GM19328 (cell line): Measurements from ENCODE around the gene FOXRED2.
"Not testable (repeated sequence)": the region's sequence is repeated elsewhere in the genome, so short reads cannot be mapped to it uniquely, and the experiment has no call there.

Experiments used
- ATAC-seq: cut with Tn5 transposase; IDR thresholded peaks from one replicate; pipeline ENCODE4 v1.9.1; 2021; ENCODE audit warnings: mild to moderate bottlenecking, moderate library complexity; ENCODE audit not compliant: unreplicated experiment

FOXRED2 gene

GRCh38 chr22:36519906-36520305 lies 13.1 kb upstream of the FOXRED2 start:
- ATAC-seq: not testable (repeated sequence)

- ATAC-seq: no peak
Measured at GRCh38 chr22:36514766-36515165, 7.9 kb upstream of the FOXRED2 start.

GRCh38 chr22:36512991-36513390 lies 6.2 kb upstream of the FOXRED2 start:
- ATAC-seq: no peak

- no peak for ATAC-seq
Measured at GRCh38 chr22:36512333-36512732, 5.5 kb upstream of the FOXRED2 start.

- ATAC-seq: no peak
Measured at GRCh38 chr22:36510966-36511881, 4.4 kb upstream of the FOXRED2 start.

GRCh38 chr22:36510384-36510783 lies 3.5 kb upstream of the FOXRED2 start:
- no peak for ATAC-seq

- no peak for ATAC-seq
Measured at GRCh38 chr22:36507518-36508010, 724 bp upstream of the FOXRED2 start.

- ATAC-seq: no peak
Measured at GRCh38 chr22:36505998-36506635, 723 bp downstream of the FOXRED2 start.

GRCh38 chr22:36497910-36498665 lies 8.8 kb downstream of the FOXRED2 start:
- ATAC-seq: no peak

GRCh38 chr22:36493690-36494110 lies 13.1 kb downstream of the FOXRED2 start:
- no peak for ATAC-seq

GRCh38 chr22:36492109-36492508 lies 14.7 kb downstream of the FOXRED2 start:
- no peak for ATAC-seq

- no peak for ATAC-seq
Measured at GRCh38 chr22:36491155-36491554, 15.7 kb downstream of the FOXRED2 start.

- no peak for ATAC-seq
Measured at GRCh38 chr22:36486619-36487384, 20.0 kb downstream of the FOXRED2 start.

GRCh38 chr22:36481393-36482168 lies 25.3 kb downstream of the FOXRED2 start, which contains the start of gene TXN2:
TXN2 (minus strand) TSS chr22:36481640; CDS start chr22:36480837, 803 bp downstream.
- peak; percentile 79 for ATAC-seq

- no peak for ATAC-seq
Measured at GRCh38 chr22:36480941-36481392, 25.9 kb downstream of the FOXRED2 start.

- ATAC-seq: no peak
Measured at GRCh38 chr22:36478966-36479365, 27.9 kb downstream of the FOXRED2 start.

GRCh38 chr22:36475341-36475740 lies 31.5 kb downstream of the FOXRED2 start:
- no peak for ATAC-seq

- ATAC-seq: no peak
Measured at GRCh38 chr22:36472689-36473088, 34.2 kb downstream of the FOXRED2 start.

GRCh38 chr22:36471341-36471821 lies 35.5 kb downstream of the FOXRED2 start:
- ATAC-seq: no peak
